Measurements from ENCODE around the gene DERL3. TPM values are rescaled to one million over a fixed set of nuclear protein-coding genes. Genes with fewer than 3 reads are reported as not detected.
A peak's percentile ranks its signal among the peaks of the same experiment; 100 is the strongest.

Gene DERL3
- total and polyA plus RNA-seq, 2 of the 13 experiments (the other 11 are each of a cell fraction or from before 2014, with no cell fraction given), result not detected

DNA sequence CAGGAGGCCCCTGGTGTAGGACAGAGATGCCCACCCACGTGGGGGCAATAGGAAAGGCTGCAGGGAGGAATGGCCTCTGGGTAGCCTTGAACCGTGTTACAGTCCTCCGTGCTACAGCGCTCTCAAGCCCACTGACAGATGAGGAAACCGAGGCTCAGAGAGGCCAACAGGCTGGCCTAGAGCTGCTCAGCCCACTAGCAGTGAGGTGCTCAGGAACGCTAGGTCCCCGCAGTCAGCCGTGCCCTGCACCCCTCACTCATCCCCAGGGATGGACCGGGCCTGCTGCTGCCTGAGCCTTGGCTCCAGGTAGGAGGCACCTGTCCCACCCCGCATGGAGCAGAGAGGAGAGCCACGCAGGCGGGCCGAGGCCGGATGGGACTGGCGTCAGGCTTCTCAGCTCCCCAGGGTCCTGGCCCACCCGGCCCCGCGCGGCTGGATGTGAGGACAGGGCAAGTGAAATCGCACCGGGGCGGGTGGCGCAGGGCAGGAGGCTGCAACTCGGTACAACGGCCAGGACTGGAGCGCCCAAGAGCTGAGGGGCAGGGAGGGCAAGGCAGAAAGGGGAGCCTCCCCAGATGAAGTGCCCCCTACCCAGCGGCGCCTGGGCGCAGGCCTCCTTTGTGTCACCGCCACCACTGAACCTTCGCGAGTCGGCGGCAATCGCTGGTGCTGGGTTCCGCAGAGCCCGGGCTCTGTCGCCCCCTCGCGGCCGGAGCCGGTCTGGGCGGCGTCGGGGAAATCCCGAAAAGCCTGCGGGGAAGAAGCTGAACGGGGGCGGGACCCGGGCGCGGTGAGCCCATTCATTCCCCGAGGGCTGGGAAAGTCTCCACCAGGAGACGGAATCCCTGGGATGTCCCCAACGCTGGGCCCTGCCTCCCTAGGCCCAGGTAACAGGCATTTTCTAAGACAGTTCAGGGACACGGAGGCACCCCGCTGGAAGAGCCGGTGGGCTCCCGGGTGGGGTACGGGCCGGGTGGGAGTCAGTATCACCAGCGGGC lies 10.5 kb upstream of the DERL3 start (continued):
- TF ChIP-seq, protein P1, sequence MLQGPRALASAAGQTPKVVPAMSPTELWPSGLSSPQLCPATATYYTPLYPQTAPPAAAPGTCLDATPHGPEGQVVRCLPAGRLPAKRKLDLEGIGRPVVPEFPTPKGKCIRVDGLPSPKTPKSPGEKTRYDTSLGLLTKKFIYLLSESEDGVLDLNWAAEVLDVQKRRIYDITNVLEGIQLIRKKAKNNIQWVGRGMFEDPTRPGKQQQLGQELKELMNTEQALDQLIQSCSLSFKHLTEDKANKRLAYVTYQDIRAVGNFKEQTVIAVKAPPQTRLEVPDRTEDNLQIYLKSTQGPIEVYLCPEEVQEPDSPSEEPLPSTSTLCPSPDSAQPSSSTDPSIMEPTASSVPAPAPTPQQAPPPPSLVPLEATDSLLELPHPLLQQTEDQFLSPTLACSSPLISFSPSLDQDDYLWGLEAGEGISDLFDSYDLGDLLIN (CRISPR knock-in tag; IDR thresholded peaks at IDR 0.05; ENCODE audit: borderline replicate concordance), result no peak
- TF ChIP-seq, protein P2, sequence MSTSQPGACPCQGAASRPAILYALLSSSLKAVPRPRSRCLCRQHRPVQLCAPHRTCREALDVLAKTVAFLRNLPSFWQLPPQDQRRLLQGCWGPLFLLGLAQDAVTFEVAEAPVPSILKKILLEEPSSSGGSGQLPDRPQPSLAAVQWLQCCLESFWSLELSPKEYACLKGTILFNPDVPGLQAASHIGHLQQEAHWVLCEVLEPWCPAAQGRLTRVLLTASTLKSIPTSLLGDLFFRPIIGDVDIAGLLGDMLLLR (CRISPR knock-in tag; IDR thresholded peaks at IDR 0.05), result no peak
- TF ChIP-seq ZFAT (CRISPR knock-in tag; conservative IDR thresholded peaks at IDR 0.05), result no peak
- TF ChIP-seq, protein P3, sequence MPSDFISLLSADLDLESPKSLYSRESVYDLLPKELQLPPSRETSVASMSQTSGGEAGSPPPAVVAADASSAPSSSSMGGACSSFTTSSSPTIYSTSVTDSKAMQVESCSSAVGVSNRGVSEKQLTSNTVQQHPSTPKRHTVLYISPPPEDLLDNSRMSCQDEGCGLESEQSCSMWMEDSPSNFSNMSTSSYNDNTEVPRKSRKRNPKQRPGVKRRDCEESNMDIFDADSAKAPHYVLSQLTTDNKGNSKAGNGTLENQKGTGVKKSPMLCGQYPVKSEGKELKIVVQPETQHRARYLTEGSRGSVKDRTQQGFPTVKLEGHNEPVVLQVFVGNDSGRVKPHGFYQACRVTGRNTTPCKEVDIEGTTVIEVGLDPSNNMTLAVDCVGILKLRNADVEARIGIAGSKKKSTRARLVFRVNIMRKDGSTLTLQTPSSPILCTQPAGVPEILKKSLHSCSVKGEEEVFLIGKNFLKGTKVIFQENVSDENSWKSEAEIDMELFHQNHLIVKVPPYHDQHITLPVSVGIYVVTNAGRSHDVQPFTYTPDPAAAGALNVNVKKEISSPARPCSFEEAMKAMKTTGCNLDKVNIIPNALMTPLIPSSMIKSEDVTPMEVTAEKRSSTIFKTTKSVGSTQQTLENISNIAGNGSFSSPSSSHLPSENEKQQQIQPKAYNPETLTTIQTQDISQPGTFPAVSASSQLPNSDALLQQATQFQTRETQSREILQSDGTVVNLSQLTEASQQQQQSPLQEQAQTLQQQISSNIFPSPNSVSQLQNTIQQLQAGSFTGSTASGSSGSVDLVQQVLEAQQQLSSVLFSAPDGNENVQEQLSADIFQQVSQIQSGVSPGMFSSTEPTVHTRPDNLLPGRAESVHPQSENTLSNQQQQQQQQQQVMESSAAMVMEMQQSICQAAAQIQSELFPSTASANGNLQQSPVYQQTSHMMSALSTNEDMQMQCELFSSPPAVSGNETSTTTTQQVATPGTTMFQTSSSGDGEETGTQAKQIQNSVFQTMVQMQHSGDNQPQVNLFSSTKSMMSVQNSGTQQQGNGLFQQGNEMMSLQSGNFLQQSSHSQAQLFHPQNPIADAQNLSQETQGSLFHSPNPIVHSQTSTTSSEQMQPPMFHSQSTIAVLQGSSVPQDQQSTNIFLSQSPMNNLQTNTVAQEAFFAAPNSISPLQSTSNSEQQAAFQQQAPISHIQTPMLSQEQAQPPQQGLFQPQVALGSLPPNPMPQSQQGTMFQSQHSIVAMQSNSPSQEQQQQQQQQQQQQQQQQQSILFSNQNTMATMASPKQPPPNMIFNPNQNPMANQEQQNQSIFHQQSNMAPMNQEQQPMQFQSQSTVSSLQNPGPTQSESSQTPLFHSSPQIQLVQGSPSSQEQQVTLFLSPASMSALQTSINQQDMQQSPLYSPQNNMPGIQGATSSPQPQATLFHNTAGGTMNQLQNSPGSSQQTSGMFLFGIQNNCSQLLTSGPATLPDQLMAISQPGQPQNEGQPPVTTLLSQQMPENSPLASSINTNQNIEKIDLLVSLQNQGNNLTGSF (CRISPR knock-in tag; IDR thresholded peaks at IDR 0.05), result no peak
- TF ChIP-seq ZNF24 (IDR thresholded peaks at IDR 0.05), result no peak
- TF ChIP-seq, protein P4, sequence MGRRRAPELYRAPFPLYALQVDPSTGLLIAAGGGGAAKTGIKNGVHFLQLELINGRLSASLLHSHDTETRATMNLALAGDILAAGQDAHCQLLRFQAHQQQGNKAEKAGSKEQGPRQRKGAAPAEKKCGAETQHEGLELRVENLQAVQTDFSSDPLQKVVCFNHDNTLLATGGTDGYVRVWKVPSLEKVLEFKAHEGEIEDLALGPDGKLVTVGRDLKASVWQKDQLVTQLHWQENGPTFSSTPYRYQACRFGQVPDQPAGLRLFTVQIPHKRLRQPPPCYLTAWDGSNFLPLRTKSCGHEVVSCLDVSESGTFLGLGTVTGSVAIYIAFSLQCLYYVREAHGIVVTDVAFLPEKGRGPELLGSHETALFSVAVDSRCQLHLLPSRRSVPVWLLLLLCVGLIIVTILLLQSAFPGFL (CRISPR knock-in tag; IDR thresholded peaks at IDR 0.05), result no peak
- TF ChIP-seq ZNF776 (CRISPR knock-in tag; IDR thresholded peaks at IDR 0.05), result peak; percentile 26; the same call in 1 of the 2 replicates
- peak; percentile 69; the same call in 1 of the 2 replicates for TF ChIP-seq ZFP36L1 (CRISPR knock-in tag; IDR thresholded peaks at IDR 0.05)
- no peak for TF ChIP-seq ARNT (IDR thresholded peaks at IDR 0.05)
- TF ChIP-seq, protein P5, sequence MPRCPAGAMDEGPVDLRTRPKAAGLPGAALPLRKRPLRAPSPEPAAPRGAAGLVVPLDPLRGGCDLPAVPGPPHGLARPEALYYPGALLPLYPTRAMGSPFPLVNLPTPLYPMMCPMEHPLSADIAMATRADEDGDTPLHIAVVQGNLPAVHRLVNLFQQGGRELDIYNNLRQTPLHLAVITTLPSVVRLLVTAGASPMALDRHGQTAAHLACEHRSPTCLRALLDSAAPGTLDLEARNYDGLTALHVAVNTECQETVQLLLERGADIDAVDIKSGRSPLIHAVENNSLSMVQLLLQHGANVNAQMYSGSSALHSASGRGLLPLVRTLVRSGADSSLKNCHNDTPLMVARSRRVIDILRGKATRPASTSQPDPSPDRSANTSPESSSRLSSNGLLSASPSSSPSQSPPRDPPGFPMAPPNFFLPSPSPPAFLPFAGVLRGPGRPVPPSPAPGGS (CRISPR knock-in tag; IDR thresholded peaks at IDR 0.05), result peak; percentile 91
- TF ChIP-seq KLF13 (CRISPR knock-in tag; IDR thresholded peaks at IDR 0.05), result no peak
- TF ChIP-seq, protein P6, sequence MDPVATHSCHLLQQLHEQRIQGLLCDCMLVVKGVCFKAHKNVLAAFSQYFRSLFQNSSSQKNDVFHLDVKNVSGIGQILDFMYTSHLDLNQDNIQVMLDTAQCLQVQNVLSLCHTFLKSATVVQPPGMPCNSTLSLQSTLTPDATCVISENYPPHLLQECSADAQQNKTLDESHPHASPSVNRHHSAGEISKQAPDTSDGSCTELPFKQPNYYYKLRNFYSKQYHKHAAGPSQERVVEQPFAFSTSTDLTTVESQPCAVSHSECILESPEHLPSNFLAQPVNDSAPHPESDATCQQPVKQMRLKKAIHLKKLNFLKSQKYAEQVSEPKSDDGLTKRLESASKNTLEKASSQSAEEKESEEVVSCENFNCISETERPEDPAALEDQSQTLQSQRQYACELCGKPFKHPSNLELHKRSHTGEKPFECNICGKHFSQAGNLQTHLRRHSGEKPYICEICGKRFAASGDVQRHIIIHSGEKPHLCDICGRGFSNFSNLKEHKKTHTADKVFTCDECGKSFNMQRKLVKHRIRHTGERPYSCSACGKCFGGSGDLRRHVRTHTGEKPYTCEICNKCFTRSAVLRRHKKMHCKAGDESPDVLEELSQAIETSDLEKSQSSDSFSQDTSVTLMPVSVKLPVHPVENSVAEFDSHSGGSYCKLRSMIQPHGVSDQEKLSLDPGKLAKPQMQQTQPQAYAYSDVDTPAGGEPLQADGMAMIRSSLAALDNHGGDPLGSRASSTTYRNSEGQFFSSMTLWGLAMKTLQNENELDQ (CRISPR knock-in tag; IDR thresholded peaks at IDR 0.05; ENCODE audit: borderline replicate concordance), result no peak
- TF ChIP-seq POGZ (CRISPR knock-in tag; IDR thresholded peaks at IDR 0.05), result 0 out of 2 replicates have a peak, but pooled peaks have one; percentile 45
- TF ChIP-seq ZNF678 (CRISPR knock-in tag; IDR thresholded peaks at IDR 0.05), result no peak
- TF ChIP-seq, protein P7, sequence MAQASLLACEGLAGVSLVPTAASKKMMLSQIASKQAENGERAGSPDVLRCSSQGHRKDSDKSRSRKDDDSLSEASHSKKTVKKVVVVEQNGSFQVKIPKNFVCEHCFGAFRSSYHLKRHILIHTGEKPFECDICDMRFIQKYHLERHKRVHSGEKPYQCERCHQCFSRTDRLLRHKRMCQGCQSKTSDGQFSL (CRISPR knock-in tag; IDR thresholded peaks at IDR 0.05), result no peak
